ENCODE data around the gene S1PR2. TPM values are rescaled to one million over a fixed set of nuclear protein-coding genes. Genes with fewer than 3 reads are reported as not detected.

Gene S1PR2
- total and polyA plus RNA-seq, 9 of the 15 experiments (the other 6 are each of a cell fraction or from before 2014, with no cell fraction given), result 1.5 to 3.9 (median 2.0) TPM

- no peak; the same call in 1 of the 2 replicates for TF ChIP-seq ZNF511 (CRISPR knock-in tag; IDR thresholded peaks at IDR 0.05)
- TF ChIP-seq STAT6 (CRISPR knock-in tag; IDR thresholded peaks at IDR 0.05), result peak; percentile 46; the same call in 1 of the 2 replicates
- peak; percentile 70; the same call in 1 of the 2 replicates for TF ChIP-seq E2F1 (CRISPR knock-in tag; IDR thresholded peaks at IDR 0.05)
- 0 out of 4 replicates have a peak, but pooled peaks of 1 of the 2 experiments have one; percentile 20 for TF ChIP-seq UBTF (IDR thresholded peaks at IDR 0.05; ENCODE audit: borderline replicate concordance in 1 of 2, low read depth in 2 of 2, low read length in 2 of 2)
- TF ChIP-seq RBM15 (IDR thresholded peaks at IDR 0.05; ENCODE audit: insufficient read depth, low read length), result no peak
- TF ChIP-seq HNRNPH1 (optimal IDR thresholded peaks at IDR 0.05; ENCODE audit: low read depth, low read length), result no peak
- peak; percentile 49; the same call in 1 of the 2 replicates for TF ChIP-seq ZBTB1 (CRISPR knock-in tag; IDR thresholded peaks at IDR 0.05; ENCODE audit: borderline replicate concordance, low read depth)
- no peak for TF ChIP-seq THRB (CRISPR knock-in tag; conservative IDR thresholded peaks at IDR 0.05)
- 0 out of 2 replicates have a peak, but pooled peaks have one; percentile 58 for TF ChIP-seq SP1 (CRISPR knock-in tag; IDR thresholded peaks at IDR 0.05)
- TF ChIP-seq ZNF766 (CRISPR knock-in tag; conservative IDR thresholded peaks at IDR 0.05), result no peak
- peak; percentile 44; the same call in 1 of the 2 replicates for TF ChIP-seq ZNF592 (IDR thresholded peaks at IDR 0.05)
- peak; percentile 32; the same call in 1 of the 2 replicates for TF ChIP-seq CREM (IDR thresholded peaks at IDR 0.05; ENCODE audit: low read depth)
Observed at GRCh38 chr19:10269333-10270179, 38.4 kb upstream of the S1PR2 start (continued).

All from K562 (cell line).